Measurements from ENCODE around the gene ARHGEF10L. TPM values are rescaled to one million over a fixed set of nuclear protein-coding genes. Genes with fewer than 3 reads are reported as not detected.
A peak's percentile ranks its signal among the peaks of the same experiment; 100 is the strongest.

The ARHGEF10L gene
- total RNA-seq, 6 experiments from 2014 or later, result 11.1 to 29.0 (median 26.7) TPM

GRCh38 chr1:17559615-17560419 is 20.3 kb downstream of the ARHGEF10L start:
- Mint-ChIP-seq H3K36me3 (ENCODE audit: low read depth) (no peaks in the 10 kb centered on the region), H3K4me3 (no peak overlapping the region), H3K9me3 (no peaks in the 10 kb centered on the region), H3K27me3 (ENCODE audit: insufficient read depth) (no peaks in the 10 kb centered on the region), H3K4me1 (ENCODE audit: low read depth) (peaks cover 42% of the 10 kb centered on the region), H3K27ac (no peak overlapping the region)
- TF ChIP-seq CTCF (IDR thresholded peaks at IDR 0.05), result no peak
- DNase-seq, result no peak

- H3K27ac Mint-ChIP-seq, result peak overlapping the region; percentile 67; the same call in 1 of the 2 replicates
Observed at GRCh38 chr1:17561247-17561548, 21.7 kb downstream of the ARHGEF10L start.

GRCh38 chr1:17561561-17561985 is 22.1 kb downstream of the ARHGEF10L start:
- Mint-ChIP-seq H3K27ac (peak overlapping the region; percentile 67), H3K4me1 (ENCODE audit: low read depth) (peaks cover 39% of the 10 kb centered on the region), H3K36me3 (ENCODE audit: low read depth) (no peaks in the 10 kb centered on the region), H3K9me3 (no peaks in the 10 kb centered on the region), H3K27me3 (ENCODE audit: insufficient read depth) (no peaks in the 10 kb centered on the region), H3K4me3 (no peak overlapping the region; the same call in 1 of the 2 replicates)
- TF ChIP-seq CTCF (IDR thresholded peaks at IDR 0.05), result no peak
- no peak for DNase-seq

More at GRCh38 chr1:17561247-17561548, 21.7 kb downstream of the ARHGEF10L start:
- Mint-ChIP-seq H3K9me3 (no peaks in the 10 kb centered on the region), H3K36me3 (ENCODE audit: low read depth) (no peaks in the 10 kb centered on the region), H3K4me1 (ENCODE audit: low read depth) (peaks cover 39% of the 10 kb centered on the region), H3K27me3 (ENCODE audit: insufficient read depth) (no peaks in the 10 kb centered on the region), H3K4me3 (no peak overlapping the region; the same call in 1 of the 2 replicates)
- no peak for TF ChIP-seq CTCF (IDR thresholded peaks at IDR 0.05)
- DNase-seq, result no peak

GRCh38 chr1:17562375-17562774 is 22.9 kb downstream of the ARHGEF10L start:
- H3K4me1 Mint-ChIP-seq (ENCODE audit: low read depth), result peaks cover 42% of the 10 kb centered on the region
- no peak overlapping the region for H3K4me3 Mint-ChIP-seq
- DNase-seq, result no peak
- TF ChIP-seq CTCF (IDR thresholded peaks at IDR 0.05), result no peak
- no peaks in the 10 kb centered on the region for H3K36me3 Mint-ChIP-seq (ENCODE audit: low read depth)
- no peak overlapping the region for H3K27ac Mint-ChIP-seq
- H3K9me3 Mint-ChIP-seq, result no peaks in the 10 kb centered on the region
- H3K27me3 Mint-ChIP-seq (ENCODE audit: insufficient read depth), result no peaks in the 10 kb centered on the region

GRCh38 chr1:17563494-17564281 is 24.2 kb downstream of the ARHGEF10L start:
- Mint-ChIP-seq H3K4me3 (no peak overlapping the region), H3K27me3 (ENCODE audit: insufficient read depth) (no peaks in the 10 kb centered on the region), H3K27ac (no peak overlapping the region), H3K4me1 (ENCODE audit: low read depth) (peaks cover 44% of the 10 kb centered on the region), H3K36me3 (ENCODE audit: low read depth) (no peaks in the 10 kb centered on the region), H3K9me3 (no peaks in the 10 kb centered on the region)
- TF ChIP-seq CTCF (IDR thresholded peaks at IDR 0.05), result no peak
- no peak for DNase-seq

All from HFFc6 (cell line).